OCI-LY3 (cell line): ENCODE measurements around the gene CDR2L.
"Not testable (repeated sequence)": the region's sequence is repeated elsewhere in the genome, so short reads cannot be mapped to it uniquely, and the experiment has no call there.

ENCODE experiments used
- CTCF ChIP-seq: fragments of 200-600, 300-600 bp; sonication (generic); IDR thresholded peaks from 2 replicates; pipeline ENCODE4 v1.5.1; 2014; ENCODE audit warnings: antibody characterized with exemption, low read length, low read depth
- EZH2phosphoT487 ChIP-seq: fragments of 200-600 bp; shearing (Covaris generic); IDR thresholded peaks from 2 replicates; pipeline ENCODE4 v1.6.1; 2018; ENCODE audit warnings: antibody characterized with exemption, mixed run types, low read depth

- not testable (repeated sequence) for TF ChIP-seq CTCF, EZH2phosphoT487
These were observed 4.6 kb upstream of the CDR2L start for GRCh38 chr17:74982663-74983313.
